Breast epithelium (tissue), 3 donors: ENCODE measurements around the gene TMEM178B.

Experiments used
- POLR2AphosphoS5 ChIP-seq, 3 donors: sonication (generic); formaldehyde crosslinking; IDR thresholded peaks; one replicate each; pipeline ENCODE4 v1.6.1; 2017; ENCODE audit warnings: antibody characterized with exemption in 3 of 3
- TF ChIP-seq, protein P1 (sequence below), 3 donors: fragments of 450-650 bp; IDR thresholded peaks; one replicate each; pipeline ENCODE4 v1.5.1; 2016 to 2017; ENCODE audit warnings: antibody characterized with exemption in 3 of 3, mild to moderate bottlenecking in 3 of 3, moderate library complexity in 3 of 3

DNA sequence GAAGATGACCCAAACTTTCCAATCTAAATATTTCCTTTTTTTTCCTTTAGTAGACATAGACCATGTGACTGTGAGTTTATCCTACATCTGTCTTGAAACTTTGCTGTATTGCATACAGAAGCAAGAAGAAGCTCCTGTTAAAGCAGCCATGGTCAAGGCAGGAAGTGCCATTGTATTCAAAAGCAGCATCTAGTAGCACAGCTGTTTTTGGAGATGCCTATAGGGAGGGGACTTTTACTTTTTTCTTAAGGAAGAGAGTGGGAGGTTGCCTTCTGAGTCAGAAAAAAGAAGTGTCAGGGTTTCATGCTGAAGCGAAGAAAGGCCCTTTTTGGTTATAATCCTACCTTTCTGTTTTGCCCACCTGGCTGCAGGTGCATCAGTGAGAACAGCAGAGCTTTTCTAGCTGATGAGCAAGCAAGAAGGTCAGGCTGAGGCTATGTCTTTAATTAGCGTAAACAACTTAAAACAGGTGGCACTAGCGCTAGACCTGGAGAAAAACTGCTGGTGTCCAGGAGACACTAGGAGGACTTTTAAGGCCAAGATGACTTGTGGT, 243.2 kb downstream of the TMEM178B start:
- TF ChIP-seq, protein P1, sequence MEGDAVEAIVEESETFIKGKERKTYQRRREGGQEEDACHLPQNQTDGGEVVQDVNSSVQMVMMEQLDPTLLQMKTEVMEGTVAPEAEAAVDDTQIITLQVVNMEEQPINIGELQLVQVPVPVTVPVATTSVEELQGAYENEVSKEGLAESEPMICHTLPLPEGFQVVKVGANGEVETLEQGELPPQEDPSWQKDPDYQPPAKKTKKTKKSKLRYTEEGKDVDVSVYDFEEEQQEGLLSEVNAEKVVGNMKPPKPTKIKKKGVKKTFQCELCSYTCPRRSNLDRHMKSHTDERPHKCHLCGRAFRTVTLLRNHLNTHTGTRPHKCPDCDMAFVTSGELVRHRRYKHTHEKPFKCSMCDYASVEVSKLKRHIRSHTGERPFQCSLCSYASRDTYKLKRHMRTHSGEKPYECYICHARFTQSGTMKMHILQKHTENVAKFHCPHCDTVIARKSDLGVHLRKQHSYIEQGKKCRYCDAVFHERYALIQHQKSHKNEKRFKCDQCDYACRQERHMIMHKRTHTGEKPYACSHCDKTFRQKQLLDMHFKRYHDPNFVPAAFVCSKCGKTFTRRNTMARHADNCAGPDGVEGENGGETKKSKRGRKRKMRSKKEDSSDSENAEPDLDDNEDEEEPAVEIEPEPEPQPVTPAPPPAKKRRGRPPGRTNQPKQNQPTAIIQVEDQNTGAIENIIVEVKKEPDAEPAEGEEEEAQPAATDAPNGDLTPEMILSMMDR (IDR thresholded peaks at IDR 0.05) = no peak
- no peak for TF ChIP-seq POLR2AphosphoS5 (IDR thresholded peaks at IDR 0.05)
